Adipocyte (in vitro differentiated cells): Measurements from ENCODE around the gene RAPGEF5.

Source experiments
- DNase-seq: peaks from one replicate; pipeline ENCODE4 v3.0.0-alpha.2; 2015; ENCODE audit warnings: low read depth
- H3K27me3 ChIP-seq: replicated peaks from 2 replicates; pipeline ENCODE4 v1.7.0; 2013; ENCODE audit warnings: mild to moderate bottlenecking, low read length, moderate library complexity; ENCODE audit not compliant: control insufficient read depth, insufficient read depth
- H3K36me3 ChIP-seq: 2 replicates; pipeline ENCODE4 v1.7.0; 2013; ENCODE audit warnings: low read length, mild to moderate bottlenecking, moderate library complexity; ENCODE audit not compliant: control insufficient read depth, insufficient read depth, severe bottlenecking
- H3K4me1 ChIP-seq: 2 replicates; pipeline ENCODE4 v1.7.0; 2013; ENCODE audit warnings: mild to moderate bottlenecking, low read length, moderate library complexity; ENCODE audit not compliant: control insufficient read depth, insufficient read depth
- H3K4me3 ChIP-seq: 2 replicates; pipeline ENCODE4 v1.7.0; 2013; ENCODE audit warnings: mild to moderate bottlenecking, low read length, moderate library complexity
- H3K9ac ChIP-seq: 2 replicates; pipeline ENCODE4 v1.7.0; 2013; ENCODE audit warnings: mild to moderate bottlenecking, low read length, moderate library complexity
- H3K9me3 ChIP-seq: 2 replicates; pipeline ENCODE4 v1.7.0; 2013; ENCODE audit warnings: mild to moderate bottlenecking, low read length, moderate library complexity; ENCODE audit not compliant: control insufficient read depth

The RAPGEF5 gene

DNA sequence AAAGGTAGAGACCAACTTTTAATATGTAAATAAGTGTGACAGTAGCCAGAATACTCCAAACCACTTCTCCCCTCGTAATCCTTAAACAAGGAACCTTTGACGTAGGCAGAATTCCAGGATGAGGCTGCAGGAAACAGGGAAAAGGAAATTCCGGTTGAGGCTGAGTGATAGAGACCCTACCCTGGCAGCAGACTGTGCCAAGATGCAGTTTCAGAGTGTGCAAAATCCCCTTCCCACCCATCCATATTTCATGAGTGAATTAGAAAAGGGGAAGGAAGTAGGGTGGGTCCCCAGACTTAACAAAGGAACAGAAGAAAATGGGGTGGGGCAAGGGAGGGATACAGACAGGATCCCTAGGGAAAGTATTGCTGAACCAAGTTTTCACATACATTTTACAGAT, 143.0 kb downstream of the RAPGEF5 start:
- Histone ChIP-seq H3K4me3 (no peak overlapping the region), H3K4me1 (peaks cover 16% of the 10 kb centered on the region), H3K9me3 (no peaks in the 10 kb centered on the region), H3K36me3 (no peaks in the 10 kb centered on the region), H3K27me3 (no peaks in the 10 kb centered on the region), H3K9ac (no peak overlapping the region)
- DNase-seq: no peak

DNA sequence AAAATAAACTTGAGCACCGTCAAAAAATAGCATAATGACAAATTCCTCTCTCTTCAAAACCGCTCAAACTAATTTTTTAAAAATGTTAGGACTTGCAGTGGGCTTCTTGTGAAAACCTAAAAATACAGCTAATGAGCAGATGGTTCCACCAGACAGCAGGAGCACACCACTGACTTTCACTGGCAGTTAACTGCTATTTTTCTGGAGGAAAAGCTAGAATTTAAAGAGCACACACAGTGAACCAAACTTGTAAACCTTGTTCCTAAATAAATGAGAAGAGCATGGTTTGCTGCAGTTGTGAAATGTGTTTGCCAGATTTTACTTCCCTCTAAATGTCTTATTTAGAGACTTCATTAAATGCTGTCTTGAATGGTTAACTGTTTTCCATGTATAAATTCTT, 143.9 kb downstream of the RAPGEF5 start:
- no peak for DNase-seq
- Histone ChIP-seq H3K36me3 (no peaks in the 10 kb centered on the region), H3K9me3 (no peaks in the 10 kb centered on the region), H3K27me3 (no peaks in the 10 kb centered on the region), H3K4me3 (no peak overlapping the region), H3K9ac (no peak overlapping the region), H3K4me1 (peaks cover 19% of the 10 kb centered on the region)

GRCh38 chr7:22210967-22211366, 146.0 kb downstream of the RAPGEF5 start:
- Histone ChIP-seq H3K9ac (no peak overlapping the region), H3K9me3 (no peaks in the 10 kb centered on the region), H3K4me3 (no peak overlapping the region), H3K4me1 (peaks cover 23% of the 10 kb centered on the region), H3K27me3 (no peaks in the 10 kb centered on the region), H3K36me3 (no peaks in the 10 kb centered on the region)
- no peak for DNase-seq

- H3K4me3 ChIP-seq: no peak overlapping the region
- DNase-seq: no peak
- H3K9me3 ChIP-seq: no peaks in the 10 kb centered on the region
- H3K36me3 ChIP-seq: no peaks in the 10 kb centered on the region
- H3K4me1 ChIP-seq: peaks cover 28% of the 10 kb centered on the region
- H3K9ac ChIP-seq: no peak overlapping the region
- H3K27me3 ChIP-seq: no peaks in the 10 kb centered on the region
These were observed 146.6 kb downstream of the RAPGEF5 start for GRCh38 chr7:22210355-22210754.

- H3K9ac ChIP-seq: no peak overlapping the region
- no peak for DNase-seq
- no peaks in the 10 kb centered on the region for H3K9me3 ChIP-seq
- no peaks in the 10 kb centered on the region for H3K27me3 ChIP-seq
- no peaks in the 10 kb centered on the region for H3K36me3 ChIP-seq
- H3K4me3 ChIP-seq: no peak overlapping the region
- H3K4me1 ChIP-seq: peaks cover 43% of the 10 kb centered on the region
These were observed 148.2 kb downstream of the RAPGEF5 start for GRCh38 chr7:22208799-22209198.

DNA sequence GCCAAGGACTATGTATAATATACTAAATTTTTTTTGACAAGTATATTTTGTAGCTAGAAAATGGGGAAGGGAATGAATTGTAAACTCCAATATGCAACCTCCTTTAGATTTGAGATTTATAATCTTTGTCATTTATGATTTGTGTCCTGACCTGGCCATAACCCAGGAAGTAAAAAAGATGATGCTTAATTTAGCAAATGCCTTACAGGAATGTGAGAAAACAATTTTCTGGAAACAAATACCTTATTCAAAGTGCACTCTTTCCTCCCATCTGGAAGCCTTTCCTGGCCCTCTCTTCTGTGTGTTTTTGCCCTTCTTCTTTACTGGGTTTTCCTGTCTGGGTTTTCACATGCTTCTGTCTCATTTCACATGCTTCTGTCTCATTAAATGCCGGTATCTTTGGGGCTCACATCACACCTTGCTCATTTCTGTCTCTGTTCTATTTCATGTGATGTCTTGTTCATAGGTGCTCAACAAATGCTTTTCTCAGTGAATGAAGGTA, 149.2 kb downstream of the RAPGEF5 start:
- Histone ChIP-seq H3K27me3 (no peaks in the 10 kb centered on the region), H3K9me3 (no peaks in the 10 kb centered on the region), H3K4me3 (no peak overlapping the region), H3K36me3 (no peaks in the 10 kb centered on the region), H3K9ac (no peak overlapping the region), H3K4me1 (peaks cover 46% of the 10 kb centered on the region)
- DNase-seq: no peak

- H3K9ac ChIP-seq: peak overlapping the region; percentile 54
- peaks cover 38% of the 10 kb centered on the region for H3K4me1 ChIP-seq
- no peak for DNase-seq
- H3K9me3 ChIP-seq: no peaks in the 10 kb centered on the region
- H3K36me3 ChIP-seq: no peaks in the 10 kb centered on the region
- H3K27me3 ChIP-seq: no peaks in the 10 kb centered on the region
- H3K4me3 ChIP-seq: no peak overlapping the region
These were observed 151.3 kb downstream of the RAPGEF5 start for GRCh38 chr7:22205631-22206030.

- peaks cover 33% of the 10 kb centered on the region for H3K4me1 ChIP-seq
- no peaks in the 10 kb centered on the region for H3K36me3 ChIP-seq
- no peaks in the 10 kb centered on the region for H3K9me3 ChIP-seq
- no peak overlapping the region for H3K4me3 ChIP-seq
- no peak overlapping the region for H3K9ac ChIP-seq
- H3K27me3 ChIP-seq: no peaks in the 10 kb centered on the region
- DNase-seq: peak; percentile 1
These were observed 152.6 kb downstream of the RAPGEF5 start for GRCh38 chr7:22204312-22204711.

DNA sequence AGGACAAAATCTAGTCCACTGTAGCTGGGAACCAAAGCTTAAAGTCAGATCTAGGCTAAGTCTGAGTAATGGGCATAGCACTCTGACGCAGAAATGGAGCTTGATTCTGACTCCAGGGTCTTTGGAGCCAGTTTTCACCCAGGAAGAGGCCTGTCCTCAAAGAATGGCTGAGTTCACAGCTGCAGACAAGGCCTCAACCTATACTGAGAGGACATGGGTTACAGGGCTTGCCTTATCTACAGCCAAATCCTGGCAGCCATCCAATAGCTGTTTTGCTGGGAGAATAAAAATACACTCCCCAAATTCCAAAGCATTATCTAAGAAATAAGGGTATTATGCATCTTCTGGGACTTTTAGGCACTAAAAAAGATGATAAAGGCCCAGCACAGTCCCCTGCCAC, 154.8 kb downstream of the RAPGEF5 start:
- no peak overlapping the region for H3K9ac ChIP-seq
- no peak overlapping the region for H3K4me3 ChIP-seq
- no peak for DNase-seq
- no peaks in the 10 kb centered on the region for H3K36me3 ChIP-seq
- H3K9me3 ChIP-seq: no peaks in the 10 kb centered on the region
- H3K4me1 ChIP-seq: peaks cover 27% of the 10 kb centered on the region
- H3K27me3 ChIP-seq: no peaks in the 10 kb centered on the region

DNA sequence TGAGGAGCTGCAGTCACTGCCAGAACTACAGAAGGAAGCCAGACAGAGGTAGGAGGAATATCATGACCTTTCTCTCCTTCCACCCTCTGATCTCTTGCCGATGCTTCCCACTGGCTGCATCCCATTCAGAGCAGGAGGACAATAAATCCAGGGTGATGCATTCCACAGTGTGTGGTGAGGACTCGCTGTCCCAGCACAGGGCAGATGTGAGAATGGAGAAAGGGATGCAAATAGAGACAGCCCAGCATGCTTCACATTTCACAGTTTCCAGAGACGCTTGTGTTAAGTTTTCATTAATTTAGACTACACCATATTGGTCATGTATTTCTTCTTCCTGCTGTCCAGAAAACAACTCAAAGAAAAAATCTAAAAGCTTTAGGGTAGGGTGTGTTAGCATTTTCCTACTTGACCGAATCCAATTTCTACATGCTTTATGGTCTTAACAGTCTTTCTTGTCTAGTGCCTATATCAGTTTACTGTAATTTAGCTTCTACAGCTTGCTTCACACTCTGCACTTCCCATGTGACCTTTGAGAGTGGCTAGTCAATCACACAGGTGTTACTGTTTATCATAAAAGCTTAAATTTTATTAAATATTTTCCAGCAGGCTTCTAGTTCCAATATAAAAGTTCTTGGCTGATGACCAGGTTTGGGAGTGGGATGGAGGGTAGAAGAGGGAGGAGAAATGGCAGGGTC, 155.6 kb downstream of the RAPGEF5 start:
- Histone ChIP-seq H3K9ac (no peak overlapping the region), H3K9me3 (no peaks in the 10 kb centered on the region), H3K27me3 (no peaks in the 10 kb centered on the region), H3K4me3 (no peak overlapping the region), H3K4me1 (peaks cover 27% of the 10 kb centered on the region), H3K36me3 (no peaks in the 10 kb centered on the region)
- DNase-seq: no peak

DNA sequence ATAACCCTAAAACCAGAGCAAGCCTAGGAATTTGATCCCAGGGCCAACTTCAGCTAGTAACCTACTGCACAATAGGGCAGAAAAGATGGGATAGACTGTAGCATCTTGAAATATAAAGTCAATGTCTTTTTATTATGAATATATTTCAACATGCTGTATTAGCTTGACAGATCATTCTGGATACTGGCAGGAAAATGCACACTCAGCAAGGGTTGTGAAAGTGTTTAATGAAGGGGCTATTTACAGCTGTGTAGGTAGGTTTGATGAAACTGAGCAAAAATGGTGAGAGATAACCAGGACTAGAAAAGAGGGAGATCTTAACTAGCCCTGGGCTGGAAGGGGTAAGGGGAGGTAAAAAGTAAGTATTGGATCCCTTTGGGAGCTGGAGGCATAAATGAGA, 156.2 kb downstream of the RAPGEF5 start:
- H3K9me3 ChIP-seq: no peaks in the 10 kb centered on the region
- no peak overlapping the region for H3K4me3 ChIP-seq
- no peak for DNase-seq
- H3K36me3 ChIP-seq: no peaks in the 10 kb centered on the region
- no peaks in the 10 kb centered on the region for H3K27me3 ChIP-seq
- peaks cover 22% of the 10 kb centered on the region for H3K4me1 ChIP-seq
- H3K9ac ChIP-seq: no peak overlapping the region

GRCh38 chr7:22200238-22200637, 156.7 kb downstream of the RAPGEF5 start:
- no peak overlapping the region for H3K9ac ChIP-seq
- H3K9me3 ChIP-seq: no peaks in the 10 kb centered on the region
- H3K27me3 ChIP-seq: no peaks in the 10 kb centered on the region
- no peak for DNase-seq
- no peaks in the 10 kb centered on the region for H3K36me3 ChIP-seq
- no peak overlapping the region for H3K4me3 ChIP-seq
- peaks cover 17% of the 10 kb centered on the region for H3K4me1 ChIP-seq
